SH-SY5Y (cell line): ENCODE measurements around the gene FRMD4A.

Experiments used
- GATA2 ChIP-seq: IDR thresholded peaks from 2 replicates; pipeline ENCODE4 v1.6.1; 2011; ENCODE audit warnings: mild to moderate bottlenecking, low read depth, low read length
- GATA3 ChIP-seq: IDR thresholded peaks from 2 replicates; pipeline ENCODE4 v1.6.1; 2011; ENCODE audit warnings: low read depth, mild to moderate bottlenecking, low read length, moderate library complexity

DNA sequence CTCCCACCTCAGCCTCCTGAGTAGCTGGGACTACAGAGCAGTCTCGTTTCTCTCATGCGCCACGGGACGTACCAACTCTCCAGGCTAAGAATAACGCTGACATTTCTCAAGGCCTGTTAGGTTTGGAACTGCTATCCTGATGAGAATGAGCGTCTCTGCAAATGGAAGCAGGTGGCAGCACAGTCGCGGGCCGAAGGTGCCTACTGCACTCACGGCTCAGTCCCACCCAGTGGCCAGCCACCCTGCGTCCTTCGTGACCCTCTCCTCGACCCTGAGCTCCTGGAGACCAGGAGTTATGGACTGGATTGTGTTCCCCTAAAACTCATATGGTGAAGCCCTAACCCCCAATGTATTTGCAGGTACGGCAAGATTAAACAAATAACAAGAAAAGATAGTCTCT lies 469.8 kb downstream of the FRMD4A start:
- TF ChIP-seq GATA3 (no peak), GATA2 (no peak)
